Natural killer cell treated with Interleukin-12 subunit alpha and Interleukin-12 subunit beta and Interleukin-15 and Interleukin-18, amount 100 ng/mL, for 72 hours (primary cell): Measurements from ENCODE around the gene HK3. TPM values are rescaled to one million over a fixed set of nuclear protein-coding genes. Genes with fewer than 3 reads are reported as not detected.

ENCODE experiments used
- ATAC-seq, 2 donors: fragments of 150-1000 bp; cut with Tn5 transposase in 1 of 2; sonication (Bioruptor Pico), chemical (Tn5 transposase) in 1 of 2; 2 replicates each; pipeline ENCODE4 v1.10.0; 2021
- DNase-seq: peaks from one replicate; pipeline ENCODE4 v3.0.0; 2022; ENCODE audit warnings: low spot score
- H3K27ac Mint-ChIP-seq, 2 donors: 1 replicate in 1 of 2; 2 replicates in 1 of 2; pipeline ENCODE4 v1.8.0; 2022; ENCODE audit warnings: mixed read lengths in 2 of 2, mild to moderate bottlenecking in 1 of 2, moderate library complexity in 1 of 2
- H3K27me3 Mint-ChIP-seq, 2 donors: 1 replicate in 1 of 2; 2 replicates in 1 of 2; pipeline ENCODE4 v1.8.0; 2022; ENCODE audit warnings: mixed read lengths in 2 of 2
- H3K36me3 Mint-ChIP-seq: one replicate; pipeline ENCODE4 v1.8.0; 2022; ENCODE audit warnings: mixed read lengths
- H3K4me1 Mint-ChIP-seq, 2 donors: 1 replicate in 1 of 2; 2 replicates in 1 of 2; pipeline ENCODE4 v1.8.0; 2022; ENCODE audit warnings: low read depth in 2 of 2, mixed read lengths in 2 of 2, mild to moderate bottlenecking in 1 of 2
- H3K4me3 Mint-ChIP-seq: one replicate; pipeline ENCODE4 v1.8.0; 2022; ENCODE audit warnings: mixed read lengths
- H3K9me3 Mint-ChIP-seq: 2 replicates; pipeline ENCODE4 v1.8.0; 2022; ENCODE audit warnings: mixed read lengths
- total RNA-seq, 2 donors: library from RNA; stranded (reverse); gene quantifications; one replicate each; pipeline ENCODE4 v1.2.3, GENCODE V29; 2022

The HK3 gene
- total RNA-seq: 10 to 100 TPM in 1 of 2 donors, under 1 TPM in 1; 0.36 to 13.3 TPM

- ATAC-seq (peak; percentile 43 to 61), DNase-seq (no peak)
- peaks cover 15 to 19% of the 10 kb centered on the region in 2 donors for H3K4me1 Mint-ChIP-seq
- peak within 1 kb of the TSS; percentile 16 to 30 for H3K27ac Mint-ChIP-seq
- H3K27me3 Mint-ChIP-seq: peaks cover 0 to 5% of the 10 kb centered on the region in 2 donors
- H3K4me3 Mint-ChIP-seq: peak within 1 kb of the TSS; percentile 67
- no peaks in the 10 kb centered on the region for H3K9me3 Mint-ChIP-seq
- H3K36me3 Mint-ChIP-seq: peaks cover 13% of the 10 kb centered on the region
Observed at GRCh38 chr5:176899296-176899891, at the start of gene HK3. Gene HK3, minus strand, starts transcription at chr5:176899346. Its CDS starts 3,187 bp downstream, at chr5:176896159.

DNA sequence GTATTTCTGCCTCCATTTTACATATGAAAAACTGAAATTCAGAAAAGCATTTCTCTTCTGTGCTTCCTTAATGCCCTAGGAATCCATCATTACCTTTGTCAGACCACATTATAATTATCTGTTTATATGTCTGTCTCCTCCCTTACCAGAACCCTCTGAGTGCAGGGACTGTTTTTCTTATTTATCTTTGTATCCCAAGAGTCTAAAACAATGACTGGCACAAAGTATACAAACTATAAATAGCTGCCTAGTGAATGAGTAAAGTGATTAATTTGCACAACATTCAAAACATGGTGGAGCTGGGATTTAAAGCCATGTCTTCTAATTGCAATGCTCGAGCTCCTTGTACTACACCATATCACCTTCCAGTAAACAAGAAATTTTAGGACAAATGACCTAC lies 49.3 kb upstream of the HK3 start:
- H3K36me3 Mint-ChIP-seq: peaks cover 15% of the 10 kb centered on the region
- DNase-seq (no peak), ATAC-seq (no peak)
- no peak overlapping the region for H3K27ac Mint-ChIP-seq
- H3K4me1 Mint-ChIP-seq: no peaks in the 10 kb centered on the region
- H3K27me3 Mint-ChIP-seq: no peaks in the 10 kb centered on the region
- H3K9me3 Mint-ChIP-seq: no peaks in the 10 kb centered on the region
- no peak overlapping the region for H3K4me3 Mint-ChIP-seq

GRCh38 chr5:176947847-176948246 lies 48.7 kb upstream of the HK3 start:
- Mint-ChIP-seq H3K36me3 (peaks cover 16% of the 10 kb centered on the region), H3K9me3 (no peaks in the 10 kb centered on the region), H3K4me3 (no peak overlapping the region)

DNA sequence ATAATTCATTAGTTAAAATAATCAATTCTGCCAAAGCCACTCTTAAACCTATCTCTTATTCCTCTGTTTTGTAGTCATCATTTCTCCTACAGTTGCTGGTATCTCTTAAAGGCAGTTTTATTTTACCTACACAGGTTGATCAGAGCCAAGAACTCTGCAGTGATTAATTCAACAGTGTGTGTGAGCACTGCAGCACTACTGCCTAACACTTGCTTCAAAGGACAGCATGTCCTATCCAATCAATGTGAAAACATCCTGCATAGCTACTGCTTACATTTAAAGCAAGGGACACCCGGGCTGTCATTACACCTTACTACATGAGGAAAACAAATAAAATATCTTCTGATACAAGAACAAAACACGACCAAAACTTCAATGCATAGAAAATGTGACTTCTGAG lies 45.1 kb upstream of the HK3 start:
- no peak for ATAC-seq
- Mint-ChIP-seq H3K27me3 (no peaks in the 10 kb centered on the region), H3K36me3 (peaks cover 16% of the 10 kb centered on the region), H3K4me3 (no peak overlapping the region), H3K27ac (no peak overlapping the region), H3K9me3 (no peaks in the 10 kb centered on the region), H3K4me1 (no peaks in the 10 kb centered on the region)
- DNase-seq: no peak

More at GRCh38 chr5:176947847-176948246, 48.7 kb upstream of the HK3 start:
- Mint-ChIP-seq H3K27me3 (no peaks in the 10 kb centered on the region), H3K4me1 (no peaks in the 10 kb centered on the region), H3K27ac (no peak overlapping the region)
- ATAC-seq (no peak), DNase-seq (no peak)

- DNase-seq (no peak), ATAC-seq (no peak)
- H3K9me3 Mint-ChIP-seq: no peaks in the 10 kb centered on the region
- H3K4me1 Mint-ChIP-seq: no peaks in the 10 kb centered on the region
- H3K27me3 Mint-ChIP-seq: no peaks in the 10 kb centered on the region
- no peak overlapping the region for H3K27ac Mint-ChIP-seq
- peaks cover 16% of the 10 kb centered on the region for H3K36me3 Mint-ChIP-seq
- no peak overlapping the region for H3K4me3 Mint-ChIP-seq
Observed at GRCh38 chr5:176943816-176944215, 44.7 kb upstream of the HK3 start.

DNA sequence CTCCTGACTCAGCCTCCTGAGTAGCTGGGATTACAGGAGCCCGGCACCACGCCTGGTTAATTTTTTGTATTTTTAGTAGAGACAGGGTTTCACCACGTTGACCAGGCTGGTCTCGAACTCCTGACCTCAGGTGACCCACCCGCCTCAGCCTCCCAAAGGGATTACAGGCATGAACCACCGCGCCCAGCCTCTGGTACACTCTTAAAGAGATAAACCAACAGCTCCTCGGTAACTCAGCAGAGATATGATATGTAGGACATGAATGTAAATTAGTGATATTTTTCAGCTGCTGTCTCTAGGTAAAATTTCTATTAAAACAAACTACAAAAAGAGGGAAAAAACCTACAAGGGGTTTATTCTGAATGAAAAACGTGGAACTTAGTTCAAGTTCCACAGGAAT lies 42.8 kb upstream of the HK3 start:
- H3K4me1 Mint-ChIP-seq: no peaks in the 10 kb centered on the region
- H3K36me3 Mint-ChIP-seq: peaks cover 7% of the 10 kb centered on the region
- H3K4me3 Mint-ChIP-seq: no peak overlapping the region
- DNase-seq: no peak
- no peak for ATAC-seq
- no peaks in the 10 kb centered on the region for H3K27me3 Mint-ChIP-seq
- no peaks in the 10 kb centered on the region for H3K9me3 Mint-ChIP-seq
- H3K27ac Mint-ChIP-seq: no peak overlapping the region

GRCh38 chr5:176938472-176938871 lies 39.3 kb upstream of the HK3 start:
- DNase-seq: no peak
- no peaks in the 10 kb centered on the region for H3K27me3 Mint-ChIP-seq
- no peaks in the 10 kb centered on the region for H3K9me3 Mint-ChIP-seq
- H3K4me1 Mint-ChIP-seq: peaks cover 14 to 20% of the 10 kb centered on the region in 2 donors
- H3K36me3 Mint-ChIP-seq: peaks cover 7% of the 10 kb centered on the region
- no peak overlapping the region for H3K4me3 Mint-ChIP-seq
- ATAC-seq: no peak
- H3K27ac Mint-ChIP-seq: no peak overlapping the region

GRCh38 chr5:176935017-176935416 lies 35.9 kb upstream of the HK3 start:
- no peaks in the 10 kb centered on the region for H3K9me3 Mint-ChIP-seq
- DNase-seq (no peak), ATAC-seq (no peak)
- peak overlapping the region; percentile 7 to 13 for H3K27ac Mint-ChIP-seq
- H3K27me3 Mint-ChIP-seq: no peaks in the 10 kb centered on the region
- no peak overlapping the region for H3K4me3 Mint-ChIP-seq
- peaks cover 14 to 20% of the 10 kb centered on the region in 2 donors for H3K4me1 Mint-ChIP-seq
- no peaks in the 10 kb centered on the region for H3K36me3 Mint-ChIP-seq

GRCh38 chr5:176934309-176934930 lies 35.3 kb upstream of the HK3 start:
- Mint-ChIP-seq H3K36me3 (no peaks in the 10 kb centered on the region), H3K9me3 (no peaks in the 10 kb centered on the region), H3K4me1 (peaks cover 14 to 20% of the 10 kb centered on the region in 2 donors), H3K27me3 (no peaks in the 10 kb centered on the region), H3K27ac (peak overlapping the region in 1 of 2 donors; percentile 13), H3K4me3 (no peak overlapping the region)
- DNase-seq (no peak), ATAC-seq (peak; percentile 72 to 77)

GRCh38 chr5:176929654-176930053 lies 30.5 kb upstream of the HK3 start:
- H3K4me3 Mint-ChIP-seq: no peak overlapping the region
- ATAC-seq (no peak), DNase-seq (no peak)
- no peaks in the 10 kb centered on the region for H3K27me3 Mint-ChIP-seq
- H3K9me3 Mint-ChIP-seq: no peaks in the 10 kb centered on the region
- peaks cover 4 to 7% of the 10 kb centered on the region in 2 donors for H3K4me1 Mint-ChIP-seq
- no peaks in the 10 kb centered on the region for H3K36me3 Mint-ChIP-seq
- no peak overlapping the region for H3K27ac Mint-ChIP-seq

DNA sequence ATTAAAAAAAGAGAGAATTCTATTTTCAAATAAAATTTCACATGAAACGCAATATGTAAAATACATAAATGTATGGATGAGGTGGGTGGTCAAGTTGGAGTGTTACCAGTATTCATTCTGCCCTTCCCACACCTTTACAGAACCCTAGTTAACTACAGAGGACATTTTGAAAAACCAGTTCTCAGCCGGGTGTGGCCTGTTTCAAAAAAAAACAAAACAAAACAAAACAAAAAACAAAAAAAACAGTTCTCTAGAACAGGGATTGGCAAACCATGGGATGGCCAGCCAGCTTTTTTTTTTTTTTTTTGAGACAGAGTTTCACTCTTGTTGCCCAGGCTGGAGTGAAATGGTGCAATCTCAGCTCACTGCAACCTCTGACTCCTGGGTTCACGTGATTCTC lies 28.4 kb upstream of the HK3 start:
- DNase-seq (no peak), ATAC-seq (no peak)
- Mint-ChIP-seq H3K27me3 (no peaks in the 10 kb centered on the region), H3K36me3 (no peaks in the 10 kb centered on the region), H3K4me3 (no peak overlapping the region), H3K27ac (no peak overlapping the region), H3K4me1 (peaks cover 0 to 5% of the 10 kb centered on the region in 2 donors), H3K9me3 (no peaks in the 10 kb centered on the region)

DNA sequence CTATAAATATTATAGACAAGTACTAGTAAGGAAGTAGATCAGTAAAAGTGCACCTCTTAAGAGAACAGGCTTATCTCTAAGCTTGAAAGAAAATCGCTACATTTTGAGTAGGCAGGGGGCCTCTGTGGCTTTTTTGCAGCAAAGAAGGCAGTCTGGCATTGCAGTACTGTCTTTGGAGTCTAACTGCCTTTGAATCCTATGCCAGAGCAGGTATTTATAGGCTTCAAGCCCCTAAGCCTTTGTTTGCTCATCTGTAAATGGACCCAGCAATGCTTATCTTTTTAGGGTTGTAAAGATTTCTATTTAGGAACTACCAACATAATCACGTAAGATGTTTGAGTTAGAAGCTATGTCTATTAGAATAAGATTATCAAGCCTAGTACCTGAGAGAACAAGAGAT lies 23.7 kb upstream of the HK3 start:
- no peak overlapping the region for H3K27ac Mint-ChIP-seq
- no peaks in the 10 kb centered on the region for H3K27me3 Mint-ChIP-seq
- ATAC-seq (no peak), DNase-seq (no peak)
- H3K9me3 Mint-ChIP-seq: no peaks in the 10 kb centered on the region
- peaks cover 16% of the 10 kb centered on the region for H3K36me3 Mint-ChIP-seq
- no peak overlapping the region for H3K4me3 Mint-ChIP-seq
- H3K4me1 Mint-ChIP-seq: peaks cover 11 to 18% of the 10 kb centered on the region in 2 donors

GRCh38 chr5:176921714-176922113 lies 22.6 kb upstream of the HK3 start:
- ATAC-seq (no peak), DNase-seq (no peak)
- no peak overlapping the region for H3K4me3 Mint-ChIP-seq
- peaks cover 16% of the 10 kb centered on the region for H3K36me3 Mint-ChIP-seq
- H3K27ac Mint-ChIP-seq: no peak overlapping the region
- H3K27me3 Mint-ChIP-seq: no peaks in the 10 kb centered on the region
- peaks cover 11 to 18% of the 10 kb centered on the region in 2 donors for H3K4me1 Mint-ChIP-seq
- H3K9me3 Mint-ChIP-seq: no peaks in the 10 kb centered on the region

- DNase-seq (no peak), ATAC-seq (no peak)
- Mint-ChIP-seq H3K4me3 (no peak overlapping the region), H3K36me3 (peaks cover 16% of the 10 kb centered on the region), H3K27ac (no peak overlapping the region), H3K27me3 (no peaks in the 10 kb centered on the region), H3K4me1 (peaks cover 18 to 21% of the 10 kb centered on the region in 2 donors), H3K9me3 (no peaks in the 10 kb centered on the region)
Observed at GRCh38 chr5:176918613-176919012, 19.5 kb upstream of the HK3 start.
